HG03108 (cell line): ENCODE results near the gene CCT8.
"Not testable (repeated sequence)": the region's sequence is repeated elsewhere in the genome, so short reads cannot be mapped to it uniquely, and the experiment has no call there.

Experiments used
- ATAC-seq: cut with Tn5 transposase; IDR thresholded peaks from one replicate; pipeline ENCODE4 v1.9.1; 2021; ENCODE audit warnings: moderate library complexity; ENCODE audit not compliant: unreplicated experiment

Gene CCT8

GRCh38 chr21:29024474-29025327 lies 48.7 kb downstream of the CCT8 start, which contains the start of gene USP16:
Gene USP16, plus strand, starts transcription at chr21:29024668. Its CDS starts 3,246 bp downstream, at chr21:29027914.
- ATAC-seq = peak; percentile 94

GRCh38 chr21:29022166-29022565 lies 51.3 kb downstream of the CCT8 start:
- no peak for ATAC-seq

- peak; percentile 6 for ATAC-seq
These were observed 54.9 kb downstream of the CCT8 start for GRCh38 chr21:29018540-29018939.

- no peak for ATAC-seq
These were observed 55.7 kb downstream of the CCT8 start for GRCh38 chr21:29017639-29018237.

- ATAC-seq = not testable (repeated sequence)
These were observed 62.2 kb downstream of the CCT8 start for GRCh38 chr21:29011236-29011635.

GRCh38 chr21:29008367-29008766 lies 65.1 kb downstream of the CCT8 start:
- ATAC-seq = no peak

GRCh38 chr21:29007810-29008209 lies 65.6 kb downstream of the CCT8 start:
- no peak for ATAC-seq

- no peak for ATAC-seq
These were observed 66.3 kb downstream of the CCT8 start for GRCh38 chr21:29007135-29007534.
